A549 (cell line): ENCODE data around the gene SHD. TPM values are rescaled to one million over a fixed set of nuclear protein-coding genes. Genes with fewer than 3 reads are reported as not detected.
A peak's percentile ranks its signal among the peaks of the same experiment; 100 is the strongest.

Experiments
- ATAC-seq, 2 experiments: fragments of 200-7000 bp in 1 of 2; fragments of >200 bp in 1 of 2; cut with Nextera tagmentation in 1 of 2; cut with Tn5 transposase in 1 of 2; 3 replicates each; pipeline versions ENCODE4 v1.8.0 to v1.9.1; 2018 to 2020; ENCODE audit warnings: mild to moderate bottlenecking in 1 of 2, moderate library complexity in 1 of 2
- CTCF ChIA-PET: fragments of 300-600 bp; sonication (Branson Sonifier 250); formaldehyde crosslinking; extraction: SDS; loops from one replicate; lab custom pipeline; 2021; ENCODE audit warnings: antibody characterized with exemption, inconsistent platforms; lab: Yijun Ruan, JAX
- POLR2A ChIA-PET: fragments of 350-600 bp; formaldehyde crosslinking; extraction: SDS; loops from one replicate; lab custom pipeline; 2021; ENCODE audit warnings: antibody characterized with exemption, inconsistent platforms; lab: Yijun Ruan, JAX
- DNase-seq, 2 experiments: peaks; one replicate each; pipeline versions ENCODE4 v3.0.0 to v3.0.0-alpha.2; 2011 to 2016; ENCODE audit warnings: low read depth in 1 of 2, low spot score in 1 of 2
- FAIRE-seq: peaks from 2 replicates; lab custom pipeline; 2011; peaks lifted over from hg19 to GRCh38; lab: Jason Lieb, UNC
- H3K27ac ChIP-seq, 2 experiments: fragments of >200 bp; sonication (Bioruptor Twin); formaldehyde crosslinking; 3 replicates each; pipeline ENCODE4 v1.5.1; 2016 to 2017
- H3K4me1 ChIP-seq: fragments of >200 bp; sonication (Bioruptor Twin); formaldehyde crosslinking; 3 replicates; pipeline ENCODE4 v1.6.1; 2016
- H3K4me2 ChIP-seq: fragments of >200 bp; sonication (Bioruptor Twin); formaldehyde crosslinking; 3 replicates; pipeline ENCODE4 v1.6.1; 2016
- H3K4me3 ChIP-seq: fragments of >200 bp; sonication (Bioruptor Twin); formaldehyde crosslinking; 3 replicates; pipeline ENCODE4 v1.5.1; 2016
- H3K9me3 ChIP-seq: fragments of >200 bp; sonication (Bioruptor Twin); formaldehyde crosslinking; 3 replicates; pipeline ENCODE4 v1.6.1; 2016
- BHLHE40 ChIP-seq: IDR thresholded peaks from 2 replicates; pipeline ENCODE4 v1.6.1; 2012; ENCODE audit warnings: low read depth, low read length, inconsistent platforms
- CBX8 ChIP-seq: fragments of 200-600 bp; sonication (generic); IDR thresholded peaks from 2 replicates; pipeline ENCODE4 v1.6.1; 2016
- CEBPB ChIP-seq, 2 experiments: fragments of >200 bp in 1 of 2; sonication (Bioruptor Twin) in 1 of 2; formaldehyde crosslinking in 1 of 2; IDR thresholded peaks; 2 replicates each; pipeline ENCODE4 v1.6.1; 2012 to 2016
- EHF ChIP-seq: fragments of 250-450 bp; sonication (Bioruptor Pico); IDR thresholded peaks from 2 replicates; pipeline ENCODE4 v1.5.0; 2020; ENCODE audit warnings: mild to moderate bottlenecking
- ESRRA ChIP-seq: fragments of 150-350 bp; IDR thresholded peaks from 2 replicates; pipeline ENCODE4 v1.6.1; 2014; ENCODE audit warnings: mild to moderate bottlenecking, low read length, borderline replicate concordance
- FOSB ChIP-seq: fragments of 250-450 bp; sonication (Bioruptor Pico); IDR thresholded peaks from 2 replicates; pipeline ENCODE4 v1.5.0; 2020; ENCODE audit warnings: mild to moderate bottlenecking, moderate library complexity
- HDAC2 ChIP-seq: fragments of 200-600 bp; sonication (generic); IDR thresholded peaks from 2 replicates; pipeline ENCODE4 v1.6.1; 2016
- POLR2AphosphoS2 ChIP-seq: conservative IDR thresholded peaks from 2 replicates; pipeline ENCODE4 v1.6.1; 2012; ENCODE audit warnings: low read length, improper control_type of control experiment, inconsistent platforms
- RNF2 ChIP-seq: fragments of 200-600 bp; sonication (generic); IDR thresholded peaks from 2 replicates; pipeline ENCODE4 v1.6.1; 2016; ENCODE audit warnings: low read depth, mild to moderate bottlenecking, antibody characterized with exemption, moderate library complexity, borderline replicate concordance
- SREBF2 ChIP-seq: fragments of 450-650 bp; IDR thresholded peaks from 2 replicates; pipeline ENCODE4 v1.6.1; 2014; ENCODE audit warnings: mild to moderate bottlenecking, moderate library complexity
- ZC3H11A ChIP-seq: fragments of 450-650 bp; IDR thresholded peaks from 2 replicates; pipeline ENCODE4 v1.6.1; 2014; ENCODE audit warnings: antibody characterized with exemption, mild to moderate bottlenecking
- ZFP36 ChIP-seq: fragments of 450-650 bp; IDR thresholded peaks from 2 replicates; pipeline ENCODE4 v1.6.1; 2014; ENCODE audit warnings: borderline replicate concordance; ENCODE audit not compliant: partially characterized antibody
- ZSCAN20 ChIP-seq: fragments of 250-450 bp; sonication (Bioruptor Pico); IDR thresholded peaks from 2 replicates; pipeline ENCODE4 v1.8.0; 2022; ENCODE audit warnings: mild to moderate bottlenecking, moderate library complexity
- WGBS: methylation state at CpG from one replicate; pipeline ENCODE4 v1.1.6; 2017; ENCODE audit errors: missing lambda C conversion rate; 5-methylcytosine and 5-hydroxymethylcytosine counted together
- polyA plus RNA-seq, 4 experiments: library from polyadenylated mRNA; depleted of rRNA in 3 of 4; stranded (reverse); fragments of >200 nt; fragmentation: RNase III in 1 of 4; extraction: RNeasy Plus Mini Kit Qiagen cat#74134 plus additional on column Dnase treatment in 1 of 4; gene quantifications; 2 replicates in 3 of 4; 3 replicates in 1 of 4; pipeline ENCODE4 v1.2.3, GENCODE V29; 2011 to 2017
- TF ChIP-seq, protein P1 (sequence below): fragments of >200 bp; sonication (Bioruptor Twin); formaldehyde crosslinking; IDR thresholded peaks from 2 replicates; pipeline ENCODE4 v1.6.1; 2016
- TF ChIP-seq, protein P2 (sequence below): IDR thresholded peaks from 2 replicates; pipeline ENCODE4 v1.6.1; 2012; ENCODE audit warnings: low read depth, borderline replicate concordance
- TF ChIP-seq, protein P3 (sequence below): IDR thresholded peaks from 2 replicates; pipeline ENCODE4 v1.6.1; 2012
- TF ChIP-seq, protein P4 (sequence below): fragments of >200 bp; sonication (Bioruptor Twin); formaldehyde crosslinking; IDR thresholded peaks from 3 replicates; pipeline ENCODE4 v1.5.1; 2016

SHD gene
- polyA plus RNA-seq, 2 of the 4 experiments (the other 2 are of a cell fraction), result 0.08 TPM; not detected in 1

DNA sequence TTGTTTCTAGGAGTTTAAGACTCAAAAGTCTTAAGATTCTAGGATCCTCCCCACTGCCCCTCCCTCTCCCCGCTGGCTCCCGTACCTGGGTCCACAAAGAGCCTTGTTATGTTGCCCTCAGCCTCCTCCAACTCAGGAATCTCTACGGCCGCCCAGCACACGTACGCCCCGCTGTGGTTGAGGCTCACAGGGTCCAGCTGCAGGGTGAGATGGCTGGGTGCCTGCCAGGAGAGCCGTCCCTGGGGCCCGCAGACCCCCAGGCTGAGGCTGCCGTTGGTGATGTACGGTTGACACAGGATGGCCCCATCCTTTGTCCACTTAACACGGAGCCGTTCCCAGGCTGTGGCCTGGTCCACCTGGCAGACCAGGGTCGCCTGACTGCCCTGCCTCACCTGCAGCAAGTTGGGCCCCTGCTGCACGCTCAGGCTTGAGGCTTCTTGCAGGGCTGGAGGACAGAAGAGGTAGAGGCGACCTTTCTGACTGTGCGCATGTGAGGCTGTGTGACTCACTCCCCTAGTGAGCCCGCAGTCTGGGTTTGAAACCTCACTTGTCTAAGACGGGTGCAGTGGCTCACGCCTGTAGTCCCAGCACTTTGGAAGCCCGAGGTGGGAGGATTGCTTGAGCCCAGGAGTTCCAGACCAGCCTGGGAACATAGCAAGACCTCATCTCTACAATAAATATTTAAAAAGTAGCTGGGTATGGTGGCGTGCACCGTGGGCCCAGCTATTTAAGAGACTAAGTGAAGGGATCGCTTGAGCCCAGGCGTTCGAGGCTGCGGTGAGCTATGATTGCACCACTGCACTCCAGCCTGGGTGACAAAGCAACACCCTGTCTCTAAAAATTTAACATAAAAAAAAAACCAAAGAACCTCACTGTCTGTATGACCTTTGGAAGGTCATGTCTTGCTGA is 19.1 kb downstream of the SHD start (continued):
- TF ChIP-seq EHF (CRISPR knock-in tag) (no peak), CEBPB (IDR thresholded peaks at IDR 0.05) (no peak), HDAC2 (no peak), CBX8 (no peak), ESRRA (no peak)
- TF ChIP-seq, protein P1, sequence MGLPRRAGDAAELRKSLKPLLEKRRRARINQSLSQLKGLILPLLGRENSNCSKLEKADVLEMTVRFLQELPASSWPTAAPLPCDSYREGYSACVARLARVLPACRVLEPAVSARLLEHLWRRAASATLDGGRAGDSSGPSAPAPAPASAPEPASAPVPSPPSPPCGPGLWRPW, result no peak
- TF ChIP-seq, protein P2, sequence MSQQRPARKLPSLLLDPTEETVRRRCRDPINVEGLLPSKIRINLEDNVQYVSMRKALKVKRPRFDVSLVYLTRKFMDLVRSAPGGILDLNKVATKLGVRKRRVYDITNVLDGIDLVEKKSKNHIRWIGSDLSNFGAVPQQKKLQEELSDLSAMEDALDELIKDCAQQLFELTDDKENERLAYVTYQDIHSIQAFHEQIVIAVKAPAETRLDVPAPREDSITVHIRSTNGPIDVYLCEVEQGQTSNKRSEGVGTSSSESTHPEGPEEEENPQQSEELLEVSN, result no peak

DNA sequence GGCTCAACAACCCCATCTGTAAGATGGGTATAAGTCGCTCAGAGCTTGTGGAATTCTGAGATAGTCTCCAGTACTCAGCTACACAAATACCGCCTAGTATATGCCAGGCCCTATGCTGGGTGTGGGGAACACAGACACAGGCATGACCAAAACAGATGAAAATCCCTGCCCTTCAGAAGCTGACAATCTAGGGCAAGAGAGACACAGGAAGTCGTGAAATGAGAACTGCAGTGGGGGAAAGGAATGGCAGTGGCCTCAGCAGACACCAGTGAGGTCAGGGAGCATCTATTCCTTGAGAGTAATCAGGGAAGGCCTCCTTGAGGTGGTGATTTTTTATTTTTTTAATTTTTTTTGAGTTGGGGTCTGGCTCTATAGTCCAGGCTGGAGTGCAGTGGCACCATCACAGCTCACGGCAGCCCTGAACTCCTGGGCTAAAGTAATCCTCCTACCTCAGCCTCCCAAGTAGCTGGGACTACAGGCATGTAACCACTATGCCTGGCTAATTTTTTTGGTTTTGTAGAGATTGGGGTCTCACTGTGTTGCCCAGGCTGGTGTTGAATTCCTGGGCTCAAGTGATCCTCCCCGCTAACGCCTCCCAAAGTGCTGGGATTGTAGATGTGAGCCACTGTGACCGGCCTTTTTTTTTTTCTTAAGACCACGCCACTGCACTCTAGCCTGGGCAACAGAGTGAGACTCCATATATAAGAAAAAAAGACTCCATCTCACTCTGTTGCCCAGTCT is 19.9 kb downstream of the SHD start:
- H3K4me3 ChIP-seq, result no peak overlapping the region
- TF ChIP-seq, protein P3, sequence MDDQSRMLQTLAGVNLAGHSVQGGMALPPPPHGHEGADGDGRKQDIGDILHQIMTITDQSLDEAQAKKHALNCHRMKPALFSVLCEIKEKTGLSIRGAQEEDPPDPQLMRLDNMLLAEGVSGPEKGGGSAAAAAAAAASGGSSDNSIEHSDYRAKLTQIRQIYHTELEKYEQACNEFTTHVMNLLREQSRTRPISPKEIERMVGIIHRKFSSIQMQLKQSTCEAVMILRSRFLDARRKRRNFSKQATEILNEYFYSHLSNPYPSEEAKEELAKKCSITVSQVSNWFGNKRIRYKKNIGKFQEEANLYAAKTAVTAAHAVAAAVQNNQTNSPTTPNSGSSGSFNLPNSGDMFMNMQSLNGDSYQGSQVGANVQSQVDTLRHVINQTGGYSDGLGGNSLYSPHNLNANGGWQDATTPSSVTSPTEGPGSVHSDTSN, result no peak
- TF ChIP-seq SREBF2 (no peak), ZSCAN20 (CRISPR knock-in tag) (no peak), EHF (CRISPR knock-in tag) (no peak), RNF2 (no peak), ZFP36 (peak; percentile 70), ZC3H11A (no peak), ESRRA (peak; percentile 82; the same call in 1 of the 2 replicates), BHLHE40 (no peak)
- TF ChIP-seq, all 56 proteins: peak for 2
- ChIA-PET POLR2A (interaction anchor here (0.6 kb wide), 1 partner anchor 44 kb away, joined by 3 read pairs; no protein-coding TSS in a partner anchor), CTCF (interaction anchor here (0.6 to 1.4 kb wide), 3 partner anchors 31 to 64 kb away, joined by 3 to 5 read pairs (median 3); no protein-coding TSS in a partner anchor)
- FAIRE-seq (no peak), DNase-seq (no peak), ATAC-seq (no peak)
- H3K27ac ChIP-seq, result no peak overlapping the region
- WGBS, result 70% methylated on average over 8 of the region's 8 CpGs
- no peak overlapping the region for H3K4me2 ChIP-seq
- H3K9me3 ChIP-seq, result no peaks in the 10 kb centered on the region
- H3K4me1 ChIP-seq, result no peaks in the 10 kb centered on the region

DNA sequence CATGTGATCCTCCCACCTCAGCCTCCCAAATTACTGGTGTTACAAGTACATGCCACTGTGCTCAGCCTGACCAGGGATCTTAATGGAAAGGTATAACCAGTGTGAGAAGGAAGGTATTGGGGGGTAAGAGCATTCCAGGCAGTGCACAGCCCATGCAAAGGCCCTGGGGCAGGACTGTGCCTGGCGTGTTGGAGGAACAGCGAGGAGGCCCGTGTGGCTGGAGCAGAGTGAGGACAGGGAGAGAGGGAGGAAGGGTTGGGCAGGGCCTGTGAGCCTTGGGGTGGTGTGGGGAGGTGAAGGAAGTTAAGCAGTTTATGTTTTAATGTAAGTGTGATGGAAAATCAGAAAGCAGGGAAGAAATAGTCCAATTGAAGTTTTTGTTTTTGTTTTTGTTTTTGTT is 21.5 kb downstream of the SHD start:
- ChIA-PET POLR2A (no interaction called here), CTCF (no interaction called here)
- Histone ChIP-seq H3K9me3 (no peaks in the 10 kb centered on the region), H3K4me2 (no peak overlapping the region), H3K4me1 (no peaks in the 10 kb centered on the region), H3K27ac (no peak overlapping the region), H3K4me3 (no peak overlapping the region)
- FAIRE-seq, result no peak
- ATAC-seq, result no peak
- TF ChIP-seq ZFP36, result no peak
- TF ChIP-seq FOSB (CRISPR knock-in tag), result no peak
- no peak for TF ChIP-seq POLR2AphosphoS2
- TF ChIP-seq, protein P4, sequence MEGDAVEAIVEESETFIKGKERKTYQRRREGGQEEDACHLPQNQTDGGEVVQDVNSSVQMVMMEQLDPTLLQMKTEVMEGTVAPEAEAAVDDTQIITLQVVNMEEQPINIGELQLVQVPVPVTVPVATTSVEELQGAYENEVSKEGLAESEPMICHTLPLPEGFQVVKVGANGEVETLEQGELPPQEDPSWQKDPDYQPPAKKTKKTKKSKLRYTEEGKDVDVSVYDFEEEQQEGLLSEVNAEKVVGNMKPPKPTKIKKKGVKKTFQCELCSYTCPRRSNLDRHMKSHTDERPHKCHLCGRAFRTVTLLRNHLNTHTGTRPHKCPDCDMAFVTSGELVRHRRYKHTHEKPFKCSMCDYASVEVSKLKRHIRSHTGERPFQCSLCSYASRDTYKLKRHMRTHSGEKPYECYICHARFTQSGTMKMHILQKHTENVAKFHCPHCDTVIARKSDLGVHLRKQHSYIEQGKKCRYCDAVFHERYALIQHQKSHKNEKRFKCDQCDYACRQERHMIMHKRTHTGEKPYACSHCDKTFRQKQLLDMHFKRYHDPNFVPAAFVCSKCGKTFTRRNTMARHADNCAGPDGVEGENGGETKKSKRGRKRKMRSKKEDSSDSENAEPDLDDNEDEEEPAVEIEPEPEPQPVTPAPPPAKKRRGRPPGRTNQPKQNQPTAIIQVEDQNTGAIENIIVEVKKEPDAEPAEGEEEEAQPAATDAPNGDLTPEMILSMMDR, result no peak
- 70% methylated on average over 3 of the region's 3 CpGs for WGBS
- DNase-seq, result no peak
